ENCODE data around the gene PPL. TPM values are rescaled to one million over a fixed set of nuclear protein-coding genes. Genes with fewer than 3 reads are reported as not detected.
A peak's percentile ranks its signal among the peaks of the same experiment; 100 is the strongest.

PPL gene
- total and polyA plus RNA-seq, 2 of the 13 experiments (the other 11 are each of a cell fraction or from before 2014, with no cell fraction given): 5.7 to 6.6 TPM

- TF ChIP-seq ERF (CRISPR knock-in tag; IDR thresholded peaks at IDR 0.05): peak; percentile 63
- TF ChIP-seq ZNF713 (CRISPR knock-in tag; IDR thresholded peaks at IDR 0.05): 0 out of 2 replicates have a peak, but pooled peaks have one; percentile 59
- TF ChIP-seq, protein P1, sequence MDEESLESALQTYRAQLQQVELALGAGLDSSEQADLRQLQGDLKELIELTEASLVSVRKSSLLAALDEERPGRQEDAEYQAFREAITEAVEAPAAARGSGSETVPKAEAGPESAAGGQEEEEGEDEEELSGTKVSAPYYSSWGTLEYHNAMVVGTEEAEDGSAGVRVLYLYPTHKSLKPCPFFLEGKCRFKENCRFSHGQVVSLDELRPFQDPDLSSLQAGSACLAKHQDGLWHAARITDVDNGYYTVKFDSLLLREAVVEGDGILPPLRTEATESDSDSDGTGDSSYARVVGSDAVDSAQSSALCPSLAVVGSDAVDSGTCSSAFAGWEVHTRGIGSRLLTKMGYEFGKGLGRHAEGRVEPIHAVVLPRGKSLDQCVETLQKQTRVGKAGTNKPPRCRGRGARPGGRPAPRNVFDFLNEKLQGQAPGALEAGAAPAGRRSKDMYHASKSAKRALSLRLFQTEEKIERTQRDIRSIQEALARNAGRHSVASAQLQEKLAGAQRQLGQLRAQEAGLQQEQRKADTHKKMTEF (CRISPR knock-in tag; IDR thresholded peaks at IDR 0.05): peak; percentile 77; the same call in 1 of the 2 replicates
- no peak for TF ChIP-seq ZNF326 (CRISPR knock-in tag; IDR thresholded peaks at IDR 0.05; ENCODE audit: borderline replicate concordance)
- 0 out of 2 replicates have a peak, but pooled peaks have one; percentile 73 for TF ChIP-seq SRY (CRISPR knock-in tag; IDR thresholded peaks at IDR 0.05)
- 0 out of 2 replicates have a peak, but pooled peaks have one; percentile 82 for TF ChIP-seq ZNF260 (CRISPR knock-in tag; IDR thresholded peaks at IDR 0.05; ENCODE audit: borderline replicate concordance, low read depth)
- peak; percentile 60; the same call in 1 of the 2 replicates for TF ChIP-seq KDM5A (IDR thresholded peaks at IDR 0.05; ENCODE audit: borderline replicate concordance, low read length)
- no peak for TF ChIP-seq KDM4B (CRISPR knock-in tag; IDR thresholded peaks at IDR 0.05)
- TF ChIP-seq ZNF747 (CRISPR knock-in tag; IDR thresholded peaks at IDR 0.05; ENCODE audit: borderline replicate concordance): 0 out of 2 replicates have a peak, but pooled peaks have one; percentile 42
- no peak for TF ChIP-seq USF2 (IDR thresholded peaks at IDR 0.05; ENCODE audit: low read depth, low read length)
- peak; percentile 51; the same call in 1 of the 2 replicates for TF ChIP-seq USF2 (CRISPR knock-in tag; IDR thresholded peaks at IDR 0.05; ENCODE audit: borderline replicate concordance)
- TF ChIP-seq MNT (IDR thresholded peaks at IDR 0.05): peak; percentile 21; the same call in 1 of the 2 replicates
- peak; percentile 83 for TF ChIP-seq UBTF (CRISPR knock-in tag; IDR thresholded peaks at IDR 0.05)
- no peak for TF ChIP-seq AGO2 (optimal IDR thresholded peaks at IDR 0.05; ENCODE audit: low read depth, low read length)
- peak; percentile 88 for TF ChIP-seq ZNF441 (CRISPR knock-in tag; IDR thresholded peaks at IDR 0.05; ENCODE audit: borderline replicate concordance)
- TF ChIP-seq, protein P2, sequence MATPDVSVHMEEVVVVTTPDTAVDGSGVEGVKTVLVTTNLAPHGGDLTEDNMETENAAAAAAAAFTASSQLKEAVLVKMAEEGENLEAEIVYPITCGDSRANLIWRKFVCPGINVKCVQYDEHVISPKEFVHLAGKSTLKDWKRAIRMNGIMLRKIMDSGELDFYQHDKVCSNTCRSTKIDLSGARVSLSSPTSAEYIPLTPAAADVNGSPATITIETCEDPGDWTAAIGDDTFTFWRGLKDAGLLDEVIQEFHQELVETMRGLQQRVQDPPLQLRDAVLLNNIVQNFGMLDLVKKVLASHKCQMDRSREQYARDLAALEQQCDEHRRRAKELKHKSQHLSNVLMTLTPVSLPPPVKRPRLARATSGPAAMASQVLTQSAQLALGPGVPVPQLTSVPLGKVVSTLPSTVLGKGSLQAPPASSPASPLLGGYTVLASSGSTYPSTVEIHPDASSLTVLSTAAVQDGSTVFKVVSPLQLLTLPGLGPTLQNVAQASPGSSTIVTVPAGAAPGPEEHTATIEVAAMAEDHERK (CRISPR knock-in tag; IDR thresholded peaks at IDR 0.05; ENCODE audit: low read depth): 0 out of 2 replicates have a peak, but pooled peaks have one; percentile 15
- peak; percentile 72 for TF ChIP-seq ASH2L (IDR thresholded peaks at IDR 0.05; ENCODE audit: insufficient read length, low read depth, low read length)
- 0 out of 2 replicates have a peak, but pooled peaks have one; percentile 34 for TF ChIP-seq ZFP41 (CRISPR knock-in tag; IDR thresholded peaks at IDR 0.05; ENCODE audit: borderline replicate concordance)
Measured at GRCh38 chr16:4957720-4958509, 21.0 kb upstream of the PPL start, which contains the start of gene SEC14L5 (continued).

Data from HepG2 (cell line).